ENCODE measurements around the gene IRF6. TPM values are rescaled to one million over a fixed set of nuclear protein-coding genes. Genes with fewer than 3 reads are reported as not detected.

Gene IRF6
- polyA plus RNA-seq, 1 donor from 2014 or later = not detected

DNA sequence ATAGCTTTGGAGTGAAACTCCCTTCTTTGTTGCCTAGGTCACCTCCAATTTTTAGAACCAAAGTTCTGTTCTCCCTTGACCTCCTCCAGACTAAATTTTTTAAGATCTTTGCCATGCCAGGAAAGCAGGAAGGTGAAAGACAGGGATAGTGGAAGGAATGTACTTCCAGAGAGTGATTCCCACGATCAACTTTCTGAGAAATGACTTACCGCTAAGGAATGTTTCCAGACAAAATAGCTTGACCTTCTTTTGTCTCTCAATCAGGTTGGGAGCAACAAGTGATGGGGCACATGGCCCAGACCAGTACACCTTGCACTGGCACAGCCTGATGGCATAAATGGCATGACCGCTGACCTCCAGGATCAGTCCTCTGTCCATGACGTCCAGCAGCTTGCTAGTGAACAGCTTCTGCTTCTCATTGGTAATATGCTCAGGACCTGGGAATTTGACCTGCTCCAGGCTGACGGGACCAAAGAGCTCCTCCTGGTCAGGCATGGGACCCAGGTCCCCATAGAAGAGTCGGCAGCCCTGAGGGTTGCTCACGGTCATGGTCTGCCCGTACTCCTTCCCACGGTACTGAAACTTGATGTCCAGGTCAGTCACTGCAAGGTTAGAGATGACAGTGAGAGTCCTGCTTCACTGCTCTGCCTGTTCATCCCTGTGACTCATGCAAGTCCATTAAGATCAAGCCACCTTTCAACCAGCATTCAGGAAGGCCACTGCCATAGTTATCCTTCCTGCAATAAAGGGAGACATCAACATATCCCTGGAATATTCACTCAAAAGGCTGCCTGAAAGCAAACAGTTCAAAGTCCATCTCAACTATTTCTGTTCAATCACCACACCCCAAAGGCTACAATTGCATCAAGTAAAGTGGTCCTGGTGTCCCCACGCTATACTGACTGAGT lies 15.4 kb downstream of the IRF6 start:
- no peak overlapping the region for H2AFZ ChIP-seq (ENCODE audit: low read depth, low read length)
- no peak overlapping the region for H3K4me3 ChIP-seq (ENCODE audit: low read length)
- H3K36me3 ChIP-seq (ENCODE audit: insufficient read depth, low read length) = no peaks in the 10 kb centered on the region
- no peak overlapping the region for H3K27ac ChIP-seq (ENCODE audit: low read length)
- no peaks in the 10 kb centered on the region for H4K20me1 ChIP-seq (ENCODE audit: insufficient read depth)
- no peak overlapping the region for H3K9ac ChIP-seq (ENCODE audit: low read length)
- H3K9me3 ChIP-seq (ENCODE audit: low read length) = no peaks in the 10 kb centered on the region
- no peaks in the 10 kb centered on the region for H3K9me2 ChIP-seq (ENCODE audit: insufficient read depth, low read length)
- no peaks in the 10 kb centered on the region for H3F3A ChIP-seq (ENCODE audit: insufficient read depth, low read length, poor library complexity, severe bottlenecking)
- peaks cover 15% of the 10 kb centered on the region for H3K27me3 ChIP-seq (ENCODE audit: insufficient read depth, low read depth, low read length)
- no peaks in the 10 kb centered on the region for H3K79me2 ChIP-seq (replicated peaks; ENCODE audit: insufficient read depth, low read length)
- H3K4me2 ChIP-seq (ENCODE audit: low read length) = no peak overlapping the region
- no peak for TF ChIP-seq EP300 (conservative IDR thresholded peaks at IDR 0.05; ENCODE audit: poor library complexity, severe bottlenecking)
- no peak for TF ChIP-seq RAD21 (conservative IDR thresholded peaks at IDR 0.05)
- TF ChIP-seq SMC3 (conservative IDR thresholded peaks at IDR 0.05; ENCODE audit: poor library complexity) = no peak
- no peak for TF ChIP-seq MXI1 (conservative IDR thresholded peaks at IDR 0.05; ENCODE audit: poor library complexity, severe bottlenecking)
- no peak for TF ChIP-seq TAF1 (IDR thresholded peaks at IDR 0.05; ENCODE audit: low read depth)
- TF ChIP-seq, protein P1, sequence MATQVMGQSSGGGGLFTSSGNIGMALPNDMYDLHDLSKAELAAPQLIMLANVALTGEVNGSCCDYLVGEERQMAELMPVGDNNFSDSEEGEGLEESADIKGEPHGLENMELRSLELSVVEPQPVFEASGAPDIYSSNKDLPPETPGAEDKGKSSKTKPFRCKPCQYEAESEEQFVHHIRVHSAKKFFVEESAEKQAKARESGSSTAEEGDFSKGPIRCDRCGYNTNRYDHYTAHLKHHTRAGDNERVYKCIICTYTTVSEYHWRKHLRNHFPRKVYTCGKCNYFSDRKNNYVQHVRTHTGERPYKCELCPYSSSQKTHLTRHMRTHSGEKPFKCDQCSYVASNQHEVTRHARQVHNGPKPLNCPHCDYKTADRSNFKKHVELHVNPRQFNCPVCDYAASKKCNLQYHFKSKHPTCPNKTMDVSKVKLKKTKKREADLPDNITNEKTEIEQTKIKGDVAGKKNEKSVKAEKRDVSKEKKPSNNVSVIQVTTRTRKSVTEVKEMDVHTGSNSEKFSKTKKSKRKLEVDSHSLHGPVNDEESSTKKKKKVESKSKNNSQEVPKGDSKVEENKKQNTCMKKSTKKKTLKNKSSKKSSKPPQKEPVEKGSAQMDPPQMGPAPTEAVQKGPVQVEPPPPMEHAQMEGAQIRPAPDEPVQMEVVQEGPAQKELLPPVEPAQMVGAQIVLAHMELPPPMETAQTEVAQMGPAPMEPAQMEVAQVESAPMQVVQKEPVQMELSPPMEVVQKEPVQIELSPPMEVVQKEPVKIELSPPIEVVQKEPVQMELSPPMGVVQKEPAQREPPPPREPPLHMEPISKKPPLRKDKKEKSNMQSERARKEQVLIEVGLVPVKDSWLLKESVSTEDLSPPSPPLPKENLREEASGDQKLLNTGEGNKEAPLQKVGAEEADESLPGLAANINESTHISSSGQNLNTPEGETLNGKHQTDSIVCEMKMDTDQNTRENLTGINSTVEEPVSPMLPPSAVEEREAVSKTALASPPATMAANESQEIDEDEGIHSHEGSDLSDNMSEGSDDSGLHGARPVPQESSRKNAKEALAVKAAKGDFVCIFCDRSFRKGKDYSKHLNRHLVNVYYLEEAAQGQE (IDR thresholded peaks at IDR 0.05; ENCODE audit: borderline replicate concordance) = no peak
- TF ChIP-seq, protein P2, sequence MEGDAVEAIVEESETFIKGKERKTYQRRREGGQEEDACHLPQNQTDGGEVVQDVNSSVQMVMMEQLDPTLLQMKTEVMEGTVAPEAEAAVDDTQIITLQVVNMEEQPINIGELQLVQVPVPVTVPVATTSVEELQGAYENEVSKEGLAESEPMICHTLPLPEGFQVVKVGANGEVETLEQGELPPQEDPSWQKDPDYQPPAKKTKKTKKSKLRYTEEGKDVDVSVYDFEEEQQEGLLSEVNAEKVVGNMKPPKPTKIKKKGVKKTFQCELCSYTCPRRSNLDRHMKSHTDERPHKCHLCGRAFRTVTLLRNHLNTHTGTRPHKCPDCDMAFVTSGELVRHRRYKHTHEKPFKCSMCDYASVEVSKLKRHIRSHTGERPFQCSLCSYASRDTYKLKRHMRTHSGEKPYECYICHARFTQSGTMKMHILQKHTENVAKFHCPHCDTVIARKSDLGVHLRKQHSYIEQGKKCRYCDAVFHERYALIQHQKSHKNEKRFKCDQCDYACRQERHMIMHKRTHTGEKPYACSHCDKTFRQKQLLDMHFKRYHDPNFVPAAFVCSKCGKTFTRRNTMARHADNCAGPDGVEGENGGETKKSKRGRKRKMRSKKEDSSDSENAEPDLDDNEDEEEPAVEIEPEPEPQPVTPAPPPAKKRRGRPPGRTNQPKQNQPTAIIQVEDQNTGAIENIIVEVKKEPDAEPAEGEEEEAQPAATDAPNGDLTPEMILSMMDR (IDR thresholded peaks at IDR 0.05; ENCODE audit: poor library complexity, severe bottlenecking) = no peak
- no peak for TF ChIP-seq EZH2 (IDR thresholded peaks at IDR 0.05; ENCODE audit: borderline replicate concordance, insufficient read depth, low read length, poor library complexity, severe bottlenecking)
- no peak for TF ChIP-seq POLR2AphosphoS5 (IDR thresholded peaks at IDR 0.05)

DNA sequence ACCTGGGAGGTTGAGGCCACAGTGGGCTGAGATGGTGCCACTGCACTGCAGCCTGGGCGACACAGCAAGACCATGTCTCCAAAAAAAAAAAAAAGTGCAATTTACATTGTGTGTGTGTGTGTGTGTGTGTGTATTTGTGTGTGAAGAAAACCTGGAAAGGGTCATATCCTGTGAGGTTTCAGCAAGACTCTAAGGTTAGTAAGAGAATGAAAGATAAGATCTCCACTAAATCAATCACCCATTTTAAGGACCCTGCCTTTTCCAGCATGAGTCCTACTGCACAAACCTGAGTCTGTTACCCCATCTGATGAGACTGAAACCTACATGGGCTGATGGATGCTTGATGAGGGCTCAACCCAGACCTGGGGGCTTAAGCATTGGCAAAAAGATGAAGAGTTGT lies 16.7 kb downstream of the IRF6 start:
- peaks cover 15% of the 10 kb centered on the region for H3K27me3 ChIP-seq (ENCODE audit: insufficient read depth, low read depth, low read length)
- no peak overlapping the region for H3K4me3 ChIP-seq (ENCODE audit: low read length)

More for the DNA sequence above, 16.7 kb downstream of the IRF6 start:
- Histone ChIP-seq H3F3A (ENCODE audit: insufficient read depth, low read length, poor library complexity, severe bottlenecking) (no peaks in the 10 kb centered on the region), H3K36me3 (ENCODE audit: insufficient read depth, low read length) (no peaks in the 10 kb centered on the region), H4K20me1 (ENCODE audit: insufficient read depth) (no peaks in the 10 kb centered on the region), H3K9ac (ENCODE audit: low read length) (no peak overlapping the region), H2AFZ (ENCODE audit: low read depth, low read length) (no peak overlapping the region), H3K79me2 (replicated peaks; ENCODE audit: insufficient read depth, low read length) (no peaks in the 10 kb centered on the region), H3K4me2 (ENCODE audit: low read length) (no peak overlapping the region), H3K27ac (ENCODE audit: low read length) (no peak overlapping the region), H3K9me3 (ENCODE audit: low read length) (no peaks in the 10 kb centered on the region), H3K9me2 (ENCODE audit: insufficient read depth, low read length) (no peaks in the 10 kb centered on the region)
- TF ChIP-seq MXI1 (conservative IDR thresholded peaks at IDR 0.05; ENCODE audit: poor library complexity, severe bottlenecking) (no peak), RAD21 (conservative IDR thresholded peaks at IDR 0.05) (no peak), POLR2AphosphoS5 (IDR thresholded peaks at IDR 0.05) (no peak), EP300 (conservative IDR thresholded peaks at IDR 0.05; ENCODE audit: poor library complexity, severe bottlenecking) (no peak), TAF1 (IDR thresholded peaks at IDR 0.05; ENCODE audit: low read depth) (no peak)
- TF ChIP-seq, protein P1 (IDR thresholded peaks at IDR 0.05; ENCODE audit: borderline replicate concordance) = no peak
